IMR-90 (cell line): ENCODE measurements around the gene ANKRD40CL. TPM values are rescaled to one million over a fixed set of nuclear protein-coding genes. Genes with fewer than 3 reads are reported as not detected.

ENCODE experiments used
- ATAC-seq: fragments of 200-7000 bp; cut with Tn5 transposase; 2 replicates; pipeline ENCODE4 v1.9.1; 2020; ENCODE audit warnings: low read depth, mild to moderate bottlenecking, moderate library complexity
- BruUV-seq: library from RNA; stranded (reverse); fragments of 400-500 nt; replicated peaks from 2 replicates; lab custom pipeline; 2021; lab: Mats Ljungman, UMichigan
- CTCF ChIA-PET: fragments of 300-600 bp; formaldehyde crosslinking; extraction: SDS; loops from one replicate; lab custom pipeline; 2021; ENCODE audit warnings: antibody characterized with exemption; lab: Yijun Ruan, JAX
- POLR2A ChIA-PET: fragments of 300-600 bp; sonication (Branson Sonifier 250); formaldehyde crosslinking; loops from one replicate; lab custom pipeline; 2022; ENCODE audit warnings: antibody characterized with exemption; ENCODE audit not compliant: unreplicated experiment; lab: Charles Lee
- DNase-seq: peaks from one replicate; pipeline ENCODE4 v3.0.0; 2013
- H2AFZ ChIP-seq: replicated peaks from 2 replicates; pipeline ENCODE3; 2013; ENCODE audit warnings: low read length, mild to moderate bottlenecking; ENCODE audit not compliant: poor library complexity
- H2AK5ac ChIP-seq: 2 replicates; pipeline ENCODE4 v1.6.1; 2013; ENCODE audit warnings: low read depth, low read length, inconsistent platforms
- H2AK9ac ChIP-seq: replicated peaks from 2 replicates; pipeline ENCODE3; 2013; ENCODE audit warnings: mild to moderate bottlenecking, low read depth, low read length, moderate library complexity; ENCODE audit not compliant: poor library complexity
- H2BK120ac ChIP-seq: 2 replicates; pipeline ENCODE4 v1.6.1; 2013; ENCODE audit warnings: low read depth, low read length, inconsistent platforms
- H2BK15ac ChIP-seq: 3 replicates; pipeline ENCODE4 v1.6.1; 2013; ENCODE audit warnings: low read depth, low read length, inconsistent platforms
- H2BK20ac ChIP-seq: 2 replicates; pipeline ENCODE4 v1.6.1; 2013; ENCODE audit warnings: low read depth, mild to moderate bottlenecking, inconsistent platforms, low read length, moderate library complexity
- H2BK5ac ChIP-seq: 2 replicates; pipeline ENCODE4 v1.6.1; 2013; ENCODE audit warnings: mild to moderate bottlenecking, low read depth, low read length, inconsistent platforms; ENCODE audit not compliant: poor library complexity, severe bottlenecking
- H3K14ac ChIP-seq: replicated peaks from 2 replicates; pipeline ENCODE4 v1.6.1; 2013; ENCODE audit warnings: low read depth, low read length, inconsistent platforms
- H3K18ac ChIP-seq: 2 replicates; pipeline ENCODE4 v1.6.1; 2013; ENCODE audit warnings: low read depth, low read length, control low read depth
- H3K23ac ChIP-seq: 2 replicates; pipeline ENCODE4 v1.6.1; 2013; ENCODE audit warnings: low read depth, low read length, inconsistent platforms
- H3K27ac ChIP-seq: 2 replicates; pipeline ENCODE4 v1.5.1; 2013; ENCODE audit warnings: mild to moderate bottlenecking, control low read depth, low read length; ENCODE audit not compliant: insufficient read depth
- H3K27me3 ChIP-seq: 2 replicates; pipeline ENCODE4 v1.6.1; 2013; ENCODE audit warnings: low read length; ENCODE audit not compliant: control insufficient read depth, insufficient read depth
- H3K36me3 ChIP-seq: 2 replicates; pipeline ENCODE4 v1.6.1; 2013; ENCODE audit warnings: low read length, mixed read lengths; ENCODE audit not compliant: control insufficient read depth, insufficient read depth
- H3K4ac ChIP-seq: 2 replicates; pipeline ENCODE4 v1.6.1; 2013; ENCODE audit warnings: low read depth, low read length, inconsistent platforms
- H3K4me1 ChIP-seq: 2 replicates; pipeline ENCODE4 v1.6.1; 2013; ENCODE audit warnings: low read length, mixed read lengths; ENCODE audit not compliant: control insufficient read depth, insufficient read depth
- H3K4me2 ChIP-seq: 2 replicates; pipeline ENCODE4 v1.6.1; 2013; ENCODE audit warnings: low read depth, mild to moderate bottlenecking, control low read depth, low read length, moderate library complexity
- H3K4me3 ChIP-seq: 2 replicates; pipeline ENCODE4 v1.5.1; 2013; ENCODE audit warnings: low read depth, mild to moderate bottlenecking, control low read depth, low read length, moderate library complexity; ENCODE audit not compliant: insufficient read depth
- H3K56ac ChIP-seq: 2 replicates; pipeline ENCODE4 v1.6.1; 2013; ENCODE audit warnings: low read length, inconsistent platforms; ENCODE audit not compliant: insufficient read depth; ENCODE audit errors: extremely low read depth
- H3K79me1 ChIP-seq, 2 experiments: 2 replicates each; pipeline ENCODE4 v1.6.1; 2013; ENCODE audit warnings: low read length in 2 of 2, inconsistent platforms in 1 of 2, low read depth in 1 of 2
- H3K9ac ChIP-seq: 2 replicates; pipeline ENCODE4 v1.6.1; 2013; ENCODE audit warnings: low read depth, low read length, control low read depth
- H3K9me1 ChIP-seq: 2 replicates; pipeline ENCODE4 v1.6.1; 2013; ENCODE audit warnings: low read length, inconsistent platforms; ENCODE audit not compliant: insufficient read depth
- H3K9me3 ChIP-seq: 2 replicates; pipeline ENCODE4 v1.6.1; 2013; ENCODE audit warnings: low read length; ENCODE audit not compliant: control insufficient read depth, insufficient read depth
- H4K20me1 ChIP-seq: 2 replicates; pipeline ENCODE4 v1.6.1; 2013; ENCODE audit warnings: low read length, inconsistent platforms; ENCODE audit not compliant: insufficient read depth
- H4K5ac ChIP-seq: 2 replicates; pipeline ENCODE4 v1.6.1; 2013; ENCODE audit warnings: mild to moderate bottlenecking, low read depth, low read length, control low read depth
- H4K8ac ChIP-seq, 2 experiments: 2 replicates each; pipeline ENCODE4 v1.6.1; 2013; ENCODE audit warnings: low read depth in 2 of 2, low read length in 2 of 2, control low read depth in 1 of 2, inconsistent platforms in 1 of 2
- H4K91ac ChIP-seq: 2 replicates; pipeline ENCODE4 v1.6.1; 2013; ENCODE audit warnings: low read depth, low read length, inconsistent platforms; ENCODE audit not compliant: insufficient read depth
- CHD1 ChIP-seq: IDR thresholded peaks from 2 replicates; pipeline ENCODE4 v1.6.1; 2012; ENCODE audit warnings: low read depth, low read length, improper control_type of control experiment
- FOS ChIP-seq: fragments of 150-350 bp; IDR thresholded peaks from 2 replicates; pipeline ENCODE4 v1.6.1; 2016; ENCODE audit warnings: low read depth, low read length
- RAD21 ChIP-seq: IDR thresholded peaks from 2 replicates; pipeline ENCODE4 v1.6.1; 2012; ENCODE audit warnings: low read length, improper control_type of control experiment
- SMC3 ChIP-seq: fragments of 150-350 bp; IDR thresholded peaks from 2 replicates; pipeline ENCODE4 v1.6.1; 2016; ENCODE audit warnings: low read depth, mild to moderate bottlenecking, antibody characterized with exemption, low read length, moderate library complexity
- WGBS, 2 experiments: methylation state at CpG; one replicate each; pipeline versions ENCODE4 v1.1.5 to v1.1.7; 2013; ENCODE audit warnings: missing lambda C conversion rate in 2 of 2; ENCODE audit not compliant: insufficient read length in 1 of 2; ENCODE audit errors: extremely low coverage in 2 of 2; 5-methylcytosine and 5-hydroxymethylcytosine counted together
- dilution Hi-C: fragments of 300-500 bp; cut with HindIII; formaldehyde crosslinking; loops from one replicate; pipeline ENCODE4 v1.14.3; 2018; ENCODE audit warnings: low sequenced_read_pairs; ENCODE audit not compliant: unreplicated experiment
- in situ Hi-C: fragments of 300-500 bp; cut with MboI; formaldehyde crosslinking; loops from 3 replicates; pipeline ENCODE4 v1.14.3; 2019; ENCODE audit warnings: low sequenced_read_pairs, inconsistent platforms, mixed read lengths
- intact Hi-C: fragments of 100-400 bp; cut with micrococcal nuclease; formaldehyde crosslinking; loops from 2 replicates; pipeline ENCODE4 v1.10.0; 2022
- polyA plus RNA-seq, 3 experiments: library from polyadenylated mRNA; depleted of rRNA; stranded (reverse); fragments of >200 nt; gene quantifications; 2 replicates each; pipeline ENCODE4 v1.2.3, GENCODE V29; 2012; ENCODE audit warnings: low replicate concordance in 1 of 3
- total RNA-seq: library from RNA; depleted of rRNA; stranded (reverse); fragments of >200 nt; gene quantifications from 2 replicates; pipeline ENCODE4 v1.2.3, GENCODE V29; 2012
- TF ChIP-seq, protein P1 (sequence below): fragments of 150-350 bp; IDR thresholded peaks from 2 replicates; pipeline ENCODE4 v1.6.1; 2017; ENCODE audit warnings: mild to moderate bottlenecking, antibody characterized with exemption, low read length, low read depth

Gene ANKRD40CL
- total and polyA plus RNA-seq, 2 of the 4 experiments (the other 2 are of a cell fraction): not detected

DNA sequence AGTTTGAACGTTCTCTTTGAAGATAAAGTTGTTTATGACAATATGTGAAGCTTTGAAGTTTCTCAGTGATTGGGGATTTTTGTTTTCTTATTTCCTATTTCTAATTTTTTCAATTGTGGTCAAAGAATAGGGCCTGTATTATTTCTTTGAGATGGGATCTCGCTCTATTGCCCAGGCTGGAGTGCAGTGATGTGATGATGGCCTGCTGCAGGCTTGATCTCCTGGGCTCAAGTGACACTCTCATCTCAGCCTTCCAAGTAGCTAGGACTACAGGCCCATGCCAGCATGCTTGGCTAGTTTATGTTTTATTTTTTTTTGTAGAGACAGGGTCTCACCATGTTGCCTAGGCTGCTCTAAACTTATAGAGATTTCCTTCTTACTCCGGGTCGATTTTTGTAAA is 11.7 kb upstream of the ANKRD40CL start:
- Histone ChIP-seq H2AFZ (no peak overlapping the region), H3K9me1 (no peaks in the 10 kb centered on the region), H3K79me1 (no peaks in the 10 kb centered on the region), H3K9me3 (no peaks in the 10 kb centered on the region), H2AK5ac (no peak overlapping the region), H2BK20ac (no peak overlapping the region), H3K4me3 (no peak overlapping the region), H2AK9ac (no peak overlapping the region), H3K18ac (no peak overlapping the region), H3K23ac (no peak overlapping the region), H4K91ac (no peak overlapping the region), H2BK15ac (no peak overlapping the region), H3K9ac (no peak overlapping the region), H3K4ac (no peak overlapping the region), H2BK120ac (no peak overlapping the region), H3K4me2 (no peak overlapping the region), H4K8ac (no peak overlapping the region), H2BK5ac (no peak overlapping the region), H4K20me1 (no peaks in the 10 kb centered on the region), H3K4me1 (no peaks in the 10 kb centered on the region; the same call in 1 of the 2 replicates), H3K36me3 (no peaks in the 10 kb centered on the region), H4K5ac (no peak overlapping the region), H3K56ac (no peak overlapping the region), H3K14ac (no peak overlapping the region), H3K27me3 (peaks cover 2% of the 10 kb centered on the region), H3K27ac (no peak overlapping the region)
- intact Hi-C loops: no loop called here
- dilution Hi-C loops: no loop called here
- in situ Hi-C loops: no loop called here
- ChIA-PET CTCF (interaction anchor here (1.2 kb wide), 1 partner anchor 63 kb away, joined by 3 read pairs; no protein-coding TSS in a partner anchor), POLR2A (no interaction called here)
- ATAC-seq (no peak), DNase-seq (no peak)
- TF ChIP-seq RAD21 (no peak), SMC3 (no peak), FOS (no peak), CHD1 (no peak)
- TF ChIP-seq, protein P1, sequence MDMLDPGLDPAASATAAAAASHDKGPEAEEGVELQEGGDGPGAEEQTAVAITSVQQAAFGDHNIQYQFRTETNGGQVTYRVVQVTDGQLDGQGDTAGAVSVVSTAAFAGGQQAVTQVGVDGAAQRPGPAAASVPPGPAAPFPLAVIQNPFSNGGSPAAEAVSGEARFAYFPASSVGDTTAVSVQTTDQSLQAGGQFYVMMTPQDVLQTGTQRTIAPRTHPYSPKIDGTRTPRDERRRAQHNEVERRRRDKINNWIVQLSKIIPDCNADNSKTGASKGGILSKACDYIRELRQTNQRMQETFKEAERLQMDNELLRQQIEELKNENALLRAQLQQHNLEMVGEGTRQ: no peak
- BruUV-seq: no TSS peak
- WGBS, 2 experiments: no CpG with 5 or more reads among the region's 4 CpGs
